ENCODE results near the gene DROSHA.

The DROSHA gene

GRCh38 chr5:31469466-31469865 is 62.4 kb downstream of the DROSHA start:
- no peak for DNase-seq

- DNase-seq: no peak
These were observed 66.6 kb downstream of the DROSHA start for GRCh38 chr5:31465291-31465690.

GRCh38 chr5:31464081-31464480 is 67.8 kb downstream of the DROSHA start:
- no peak for DNase-seq

DNA sequence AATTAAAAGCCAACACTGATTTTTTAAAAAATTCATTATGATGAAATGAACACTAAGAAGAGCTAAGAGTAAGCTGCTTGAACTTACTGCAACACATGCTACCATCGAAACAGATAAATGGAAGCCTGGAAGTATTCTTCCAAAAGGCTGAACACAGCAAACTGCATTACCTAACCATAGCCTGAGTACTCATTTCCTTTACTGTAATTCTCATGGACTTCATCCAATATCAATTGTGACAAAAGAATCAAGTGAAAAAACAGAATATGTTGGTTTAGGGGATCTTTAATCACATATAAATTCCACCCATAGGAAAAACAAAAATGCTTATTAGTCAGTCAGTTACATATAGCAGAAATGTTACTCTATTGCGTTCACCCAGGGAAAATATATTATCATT is 68.5 kb downstream of the DROSHA start:
- no peak for DNase-seq

DNA sequence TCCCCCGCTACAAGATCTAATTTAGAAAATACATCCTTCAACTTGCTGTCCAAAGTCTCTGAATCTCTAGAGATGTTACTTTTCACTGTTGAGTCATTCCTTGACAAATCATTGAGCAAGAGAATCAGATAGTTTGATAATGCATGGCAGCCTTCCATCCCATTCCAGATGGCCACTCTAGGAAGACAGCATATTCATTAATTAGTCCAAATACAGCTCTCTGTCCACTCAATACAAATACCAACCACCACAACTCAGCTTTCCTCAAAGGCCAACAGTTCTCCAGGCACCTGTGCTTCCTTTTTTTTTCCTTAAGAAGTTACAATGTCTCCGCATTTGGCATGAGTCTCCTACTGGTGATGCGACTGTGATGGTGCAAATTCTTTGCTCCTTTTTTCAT is 72.3 kb downstream of the DROSHA start:
- DNase-seq: no peak

GRCh38 chr5:31455172-31455571 is 76.7 kb downstream of the DROSHA start:
- DNase-seq: no peak

GRCh38 chr5:31453522-31453921 is 78.4 kb downstream of the DROSHA start:
- DNase-seq: no peak

DNA sequence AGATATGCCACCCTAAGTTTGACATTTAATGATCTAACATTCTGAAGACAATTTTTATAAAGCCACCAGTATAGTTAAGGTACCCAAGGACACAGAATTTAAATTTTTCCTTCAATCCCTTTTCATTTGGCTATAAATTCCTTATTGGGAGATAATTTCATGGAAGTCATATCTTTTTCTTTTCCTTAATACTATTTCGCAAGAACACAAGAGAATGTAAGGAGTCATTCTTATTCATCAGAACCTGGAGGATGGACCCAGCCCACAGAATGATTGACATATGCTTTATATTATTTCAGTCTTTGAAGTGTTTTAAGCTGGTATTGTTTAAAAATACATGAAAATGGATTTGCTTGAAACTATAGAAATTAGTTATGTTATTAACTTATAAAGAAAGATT is 79.6 kb downstream of the DROSHA start:
- DNase-seq: no peak

- DNase-seq: no peak
These were observed 81.9 kb downstream of the DROSHA start for GRCh38 chr5:31449962-31450361.

GRCh38 chr5:31449174-31449573 is 82.7 kb downstream of the DROSHA start:
- DNase-seq: no peak

GRCh38 chr5:31445041-31445600 is 86.8 kb downstream of the DROSHA start:
- no peak for DNase-seq

- DNase-seq: no peak
These were observed 88.3 kb downstream of the DROSHA start for GRCh38 chr5:31443572-31443971.

- DNase-seq: no peak
These were observed 89.7 kb downstream of the DROSHA start for GRCh38 chr5:31442058-31442745.

DNA sequence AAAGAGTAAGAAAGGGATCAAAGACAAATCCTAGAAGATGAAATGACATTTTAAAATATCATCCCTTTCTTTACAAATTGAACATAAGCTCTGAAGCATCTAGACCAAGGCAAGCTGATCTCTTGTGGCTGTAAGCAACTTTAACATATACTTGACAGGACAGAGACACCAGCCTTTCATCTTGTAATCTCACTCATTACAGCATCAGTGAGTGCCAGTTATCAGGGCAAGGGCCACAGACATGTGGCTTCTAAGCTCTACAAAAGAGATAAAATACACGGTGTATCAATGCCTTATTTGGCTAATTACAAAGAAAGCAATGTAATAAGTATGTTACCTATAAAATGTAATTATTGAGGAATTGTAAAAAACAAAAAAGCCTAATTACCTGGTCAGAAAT is 95.0 kb downstream of the DROSHA start:
- DNase-seq: no peak

DNA sequence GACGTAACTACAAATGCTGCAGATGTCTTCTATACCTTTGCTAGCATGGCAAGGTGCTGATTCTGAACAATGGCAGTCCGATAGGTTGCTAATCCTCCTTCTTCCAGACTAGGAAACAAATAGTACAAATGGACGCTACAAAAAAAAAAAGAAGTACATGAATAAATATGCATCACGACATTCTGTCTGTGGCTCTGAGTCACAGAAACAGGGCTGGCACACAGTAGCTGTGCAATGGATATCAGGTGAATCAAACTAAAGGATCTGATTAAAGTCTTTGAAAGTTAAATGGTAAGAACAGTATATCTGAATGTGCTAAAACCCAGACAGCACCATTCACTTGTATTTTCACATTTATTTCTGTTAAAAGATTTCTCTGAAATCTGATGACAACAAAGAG is 96.2 kb downstream of the DROSHA start:
- no peak for DNase-seq

- DNase-seq: no peak
These were observed 97.0 kb downstream of the DROSHA start for GRCh38 chr5:31434898-31435297.

- DNase-seq: no peak
These were observed 98.7 kb downstream of the DROSHA start for GRCh38 chr5:31433229-31433628.

DNA sequence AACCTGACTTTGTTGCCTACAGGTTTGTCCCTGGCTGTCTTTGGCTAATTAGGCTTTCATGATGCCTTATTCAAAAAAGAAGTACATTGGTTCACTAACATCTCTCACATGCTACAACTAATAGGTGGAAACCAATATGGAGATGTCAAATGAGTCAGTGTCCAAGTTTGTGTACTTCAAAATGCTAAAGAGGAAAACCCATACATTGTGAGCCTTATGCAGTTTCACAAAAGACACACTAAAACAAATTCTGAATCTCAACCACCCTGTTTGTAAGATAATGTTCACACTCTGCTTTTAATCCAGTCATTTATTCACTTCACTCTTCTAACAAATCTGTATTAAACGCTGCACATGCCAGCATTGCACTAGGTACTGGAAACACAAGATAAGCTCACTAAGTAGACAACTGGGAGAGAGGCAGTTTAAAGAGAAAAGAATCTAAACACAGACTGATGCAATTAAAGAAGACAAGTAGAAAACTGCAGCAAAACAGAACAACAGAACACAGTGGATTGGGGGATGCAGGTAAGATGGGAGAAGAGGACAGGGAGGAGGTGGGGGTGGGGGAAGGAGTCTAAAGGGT is 104.1 kb downstream of the DROSHA start:
- DNase-seq: no peak

DNA sequence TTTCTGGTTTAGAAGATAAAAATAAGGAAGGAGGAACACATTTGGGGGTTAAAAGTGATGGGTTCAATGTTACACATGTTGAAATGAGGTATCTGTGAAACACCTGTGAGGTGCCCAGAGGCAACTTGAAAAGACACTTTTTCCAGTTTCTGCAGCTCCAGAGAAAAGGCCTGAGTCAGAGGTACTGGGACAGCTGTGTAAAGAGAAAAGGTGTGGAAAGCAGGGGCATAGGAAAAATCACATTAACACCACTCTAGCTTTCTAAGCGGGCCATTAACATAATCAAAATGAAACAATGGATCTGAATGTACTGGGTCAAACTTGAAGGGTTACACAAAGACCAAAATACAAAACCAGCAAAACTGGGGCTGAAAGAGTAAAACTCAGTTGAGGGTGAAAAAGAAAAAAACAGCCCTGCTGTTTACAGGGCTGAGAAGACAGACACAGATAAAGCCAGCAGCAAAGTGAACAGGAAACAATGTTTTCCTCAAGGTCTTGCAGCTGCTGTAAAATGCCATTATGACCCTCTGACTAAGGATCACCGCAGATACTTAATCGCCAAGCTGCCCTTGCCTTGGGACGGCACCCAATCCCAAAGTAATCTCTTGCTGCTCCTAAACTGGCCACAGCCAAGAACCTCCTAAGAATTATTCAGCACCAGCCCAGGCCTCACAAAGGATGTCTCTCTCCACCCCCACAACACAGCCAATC is 104.7 kb downstream of the DROSHA start:
- DNase-seq: no peak

DNA sequence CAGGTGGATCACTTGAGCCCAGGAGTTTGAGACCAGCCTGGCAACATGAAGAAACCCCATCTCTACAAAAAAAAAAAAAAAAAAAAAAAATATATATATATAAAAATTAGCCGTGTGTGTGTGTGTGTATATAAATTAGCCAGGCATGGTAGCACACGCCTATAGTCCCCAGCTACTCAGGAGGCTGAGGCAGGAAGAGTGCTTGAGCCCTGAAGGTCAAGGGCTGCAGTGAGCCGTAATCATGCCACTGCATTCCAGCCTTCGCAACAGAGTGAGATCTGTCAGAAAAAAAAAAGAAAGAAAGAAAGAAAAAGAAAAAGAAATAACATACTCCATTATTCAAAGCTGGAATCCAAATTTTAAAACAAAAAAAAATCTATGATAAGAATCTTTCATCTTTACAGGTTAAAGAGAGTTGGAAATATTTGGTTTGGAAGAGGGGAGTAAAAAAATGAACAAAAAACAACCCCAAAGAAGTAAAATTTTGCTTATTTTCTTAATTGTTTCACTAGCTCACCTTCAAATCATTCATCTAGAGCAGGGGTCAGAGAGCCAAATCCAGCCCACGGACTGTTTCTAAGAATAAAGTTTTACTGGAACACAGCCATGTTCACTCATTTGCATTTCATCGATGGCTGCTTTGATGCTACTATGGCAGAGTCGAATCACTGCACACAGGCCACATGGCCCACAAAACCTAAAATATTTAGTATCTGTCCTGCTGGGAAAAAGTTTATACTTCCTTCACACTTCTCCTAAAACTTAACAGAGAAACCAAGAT is 109.9 kb downstream of the DROSHA start:
- no peak for DNase-seq

DNA sequence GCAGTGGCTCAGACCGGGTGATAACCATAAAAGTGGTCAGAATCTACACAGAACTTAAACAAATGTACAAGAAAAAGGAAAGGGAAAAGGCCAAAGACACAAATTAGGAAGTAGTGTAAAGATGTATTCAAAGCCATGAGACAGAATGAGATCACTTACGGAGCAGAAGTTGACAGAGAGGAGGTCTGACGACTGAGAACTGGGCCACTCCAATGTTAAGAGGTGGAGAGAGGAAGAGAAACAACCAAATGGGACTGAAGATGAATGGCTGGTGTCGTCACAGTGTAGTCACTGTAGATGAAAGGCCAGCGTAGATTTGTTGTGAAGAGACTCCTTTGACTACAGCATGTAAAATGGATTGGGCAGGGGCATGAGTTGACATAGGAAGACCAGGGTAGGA is 114.4 kb downstream of the DROSHA start:
- no peak for DNase-seq

GRCh38 chr5:31416547-31416946 is 115.3 kb downstream of the DROSHA start:
- no peak for DNase-seq

DNA sequence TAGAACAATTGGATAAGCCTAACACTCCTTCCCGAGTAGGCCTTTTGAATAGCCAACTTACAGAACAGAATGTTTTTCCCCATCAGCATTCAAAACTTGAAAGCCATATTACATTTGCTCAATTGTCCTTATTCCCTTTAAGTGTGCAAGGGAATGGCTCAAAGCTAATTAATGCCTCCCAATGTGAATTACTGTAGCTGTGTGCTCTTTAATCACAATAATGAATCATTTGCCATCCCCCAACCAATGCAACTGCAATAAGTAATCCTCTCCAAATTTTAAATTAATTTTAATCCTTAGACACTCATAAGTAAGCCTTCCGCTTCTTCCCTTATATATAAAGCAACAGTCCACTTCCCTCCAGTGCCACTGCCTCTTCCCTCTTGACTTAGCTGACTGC is 115.9 kb downstream of the DROSHA start:
- no peak for DNase-seq
